Ishikawa (cell line): ENCODE measurements around the gene C3orf52.

ENCODE experiments used
- CEBPB ChIP-seq: IDR thresholded peaks from 2 replicates; pipeline ENCODE4 v1.6.1; 2012
- CREB1 ChIP-seq: IDR thresholded peaks from 2 replicates; pipeline ENCODE4 v1.6.1; 2012; ENCODE audit warnings: low read depth
- EGR1 ChIP-seq: IDR thresholded peaks from 2 replicates; pipeline ENCODE4 v1.6.1; 2012
- EP300 ChIP-seq: IDR thresholded peaks from 2 replicates; pipeline ENCODE4 v1.6.1; 2012; ENCODE audit warnings: borderline replicate concordance
- FOXM1 ChIP-seq: IDR thresholded peaks from 2 replicates; pipeline ENCODE4 v1.6.1; 2012; ENCODE audit warnings: low read depth, borderline replicate concordance
- MAX ChIP-seq: IDR thresholded peaks from 2 replicates; pipeline ENCODE4 v1.6.1; 2012
- NFIC ChIP-seq: IDR thresholded peaks from 2 replicates; pipeline ENCODE4 v1.6.1; 2012
- RAD21 ChIP-seq: IDR thresholded peaks from 2 replicates; pipeline ENCODE4 v1.6.1; 2012; ENCODE audit warnings: low read depth
- REST ChIP-seq: IDR thresholded peaks from 2 replicates; pipeline ENCODE4 v1.6.1; 2012; ENCODE audit warnings: low read depth, mild to moderate bottlenecking
- TAF1 ChIP-seq: IDR thresholded peaks from 2 replicates; pipeline ENCODE4 v1.6.1; 2012; ENCODE audit warnings: low read depth, mild to moderate bottlenecking
- TCF12 ChIP-seq: IDR thresholded peaks from 2 replicates; pipeline ENCODE4 v1.6.1; 2012; ENCODE audit warnings: low read depth
- TEAD4 ChIP-seq: IDR thresholded peaks from 2 replicates; pipeline ENCODE4 v1.6.1; 2012
- USF1 ChIP-seq: IDR thresholded peaks from 2 replicates; pipeline ENCODE4 v1.6.1; 2012
- YY1 ChIP-seq: IDR thresholded peaks from 2 replicates; pipeline ENCODE4 v1.6.1; 2012; ENCODE audit warnings: low read depth
- ZBTB7A ChIP-seq: IDR thresholded peaks from 2 replicates; pipeline ENCODE4 v1.6.1; 2012; ENCODE audit warnings: low read depth

Gene C3orf52

GRCh38 chr3:112119962-112120836 is 34.0 kb downstream of the C3orf52 start:
- TF ChIP-seq YY1 (no peak), USF1 (no peak), MAX (no peak), CREB1 (no peak), CEBPB (no peak), TAF1 (no peak), TCF12 (no peak), ZBTB7A (no peak), NFIC (no peak), REST (no peak), EGR1 (no peak)

GRCh38 chr3:112121577-112122547 is 35.7 kb downstream of the C3orf52 start:
- TF ChIP-seq YY1 = no peak
- TF ChIP-seq CREB1 = no peak
- TF ChIP-seq CEBPB = no peak
- TF ChIP-seq RAD21 = no peak
- TF ChIP-seq NFIC = no peak
- no peak for TF ChIP-seq TAF1
- no peak for TF ChIP-seq TCF12
- no peak for TF ChIP-seq ZBTB7A
- no peak for TF ChIP-seq USF1
- no peak for TF ChIP-seq TEAD4
- no peak for TF ChIP-seq EGR1
- TF ChIP-seq MAX = no peak

- TF ChIP-seq TAF1 (no peak), RAD21 (no peak), YY1 (no peak), CEBPB (no peak), NFIC (no peak), REST (no peak), EP300 (no peak), TEAD4 (no peak), CREB1 (no peak), USF1 (no peak), EGR1 (no peak), TCF12 (no peak), FOXM1 (no peak), ZBTB7A (no peak), MAX (no peak)
Observed at GRCh38 chr3:112122870-112123269, 36.7 kb downstream of the C3orf52 start.

- TF ChIP-seq REST (no peak), ZBTB7A (no peak), TCF12 (no peak), TAF1 (no peak), EGR1 (no peak), CREB1 (no peak), EP300 (no peak), USF1 (no peak), RAD21 (no peak), CEBPB (no peak), NFIC (no peak), MAX (no peak), FOXM1 (no peak), TEAD4 (no peak), YY1 (no peak)
Observed at GRCh38 chr3:112123548-112123947, 37.4 kb downstream of the C3orf52 start.
